HepG2 (cell line): ENCODE data around the gene EPC1. TPM values are rescaled to one million over a fixed set of nuclear protein-coding genes. Genes with fewer than 3 reads are reported as not detected.

Source experiments
- CCAR2 ChIP-seq: fragments of 200-400 bp; formaldehyde crosslinking; optimal IDR thresholded peaks from 2 replicates; pipeline ENCODE3; 2018; ENCODE audit warnings: low read depth, mild to moderate bottlenecking, low read length, moderate library complexity
- DBP ChIP-seq: sonication (generic); formaldehyde crosslinking; IDR thresholded peaks from 2 replicates; pipeline ENCODE4 v1.4.0; 2020; ENCODE audit warnings: missing genetic modification reagents; ENCODE audit errors: not compliant biosample characterization
- HMGXB3 ChIP-seq: sonication (generic); formaldehyde crosslinking; IDR thresholded peaks from 2 replicates; pipeline ENCODE4 v1.4.0; 2020; ENCODE audit warnings: missing genetic modification reagents, borderline replicate concordance
- LBX2 ChIP-seq: sonication (generic); formaldehyde crosslinking; IDR thresholded peaks from 2 replicates; pipeline ENCODE4 v1.5.0; 2020; ENCODE audit warnings: missing genetic modification reagents, mild to moderate bottlenecking, borderline replicate concordance
- MAF1 ChIP-seq: sonication (generic); formaldehyde crosslinking; IDR thresholded peaks from 2 replicates; pipeline ENCODE4 v1.5.0; 2020; ENCODE audit warnings: missing genetic modification reagents, borderline replicate concordance
- MTA1 ChIP-seq: sonication (generic); formaldehyde crosslinking; IDR thresholded peaks from 2 replicates; pipeline ENCODE4 v1.4.0; 2020; ENCODE audit warnings: missing genetic modification reagents, mild to moderate bottlenecking, borderline replicate concordance
- PAF1 ChIP-seq: IDR thresholded peaks from 2 replicates; pipeline ENCODE4 v1.6.1; 2016; ENCODE audit warnings: missing genetic modification reagents, missing compliant biosample characterization
- SOX6 ChIP-seq, 2 experiments: fragments of 450-650 bp in 1 of 2; sonication (generic) in 1 of 2; formaldehyde crosslinking in 1 of 2; IDR thresholded peaks; 2 replicates each; pipeline versions ENCODE4 v1.4.0 to v1.6.1; 2017 to 2020; ENCODE audit warnings: antibody characterized with exemption in 1 of 2, mild to moderate bottlenecking in 1 of 2, missing genetic modification reagents in 1 of 2
- SRY ChIP-seq: sonication (generic); formaldehyde crosslinking; IDR thresholded peaks from 2 replicates; pipeline ENCODE4 v1.8.0; 2022; ENCODE audit warnings: mild to moderate bottlenecking, missing genetic modification reagents
- ZBTB49 ChIP-seq: sonication (generic); formaldehyde crosslinking; IDR thresholded peaks from 2 replicates; pipeline ENCODE4 v1.4.0; 2020; ENCODE audit warnings: missing genetic modification reagents, borderline replicate concordance
- ZFP36 ChIP-seq: fragments of 150-350 bp; IDR thresholded peaks from 2 replicates; pipeline ENCODE4 v1.6.1; 2018; ENCODE audit warnings: borderline replicate concordance, low read length, low read depth; ENCODE audit not compliant: partially characterized antibody
- ZMYM4 ChIP-seq: sonication (generic); formaldehyde crosslinking; IDR thresholded peaks from 2 replicates; pipeline ENCODE4 v1.8.1; 2023; ENCODE audit warnings: mild to moderate bottlenecking, missing genetic modification reagents
- ZNF781 ChIP-seq: sonication (generic); formaldehyde crosslinking; IDR thresholded peaks from 2 replicates; pipeline ENCODE4 v1.5.1; 2020; ENCODE audit warnings: borderline replicate concordance, mild to moderate bottlenecking, missing genetic modification reagents; ENCODE audit errors: not compliant biosample characterization
- ZXDC ChIP-seq: sonication (generic); formaldehyde crosslinking; IDR thresholded peaks from 2 replicates; pipeline ENCODE4 v1.5.0; 2020; ENCODE audit warnings: mild to moderate bottlenecking, missing genetic modification reagents
- polyA plus RNA-seq, 8 experiments: library from polyadenylated mRNA; depleted of rRNA in 3 of 8; stranded (reverse) in 7 of 8; unstranded in 1 of 8; fragments of >200 nt; fragmentation: Illumina TruSeq in 4 of 8; extraction: Trizol in 4 of 8; gene quantifications; 2 replicates each; pipeline versions ENCODE4 v1.2.1 to v1.2.3, GENCODE V29; 2011 to 2016; ENCODE audit warnings: low read depth in 4 of 8, missing spikeins in 1 of 8, mixed read lengths in 1 of 8; ENCODE audit not compliant: insufficient read depth in 1 of 8
- total RNA-seq, 5 experiments: library from RNA; depleted of rRNA; stranded (reverse); fragments of >200 nt; fragmentation: Illumina TruSeq; extraction: Trizol; gene quantifications; 2 replicates each; pipeline ENCODE4 v1.2.3, GENCODE V29; 2016; ENCODE audit warnings: low read depth in 1 of 5

The EPC1 gene
- total and polyA plus RNA-seq, 2 of the 13 experiments (the other 11 are each of a cell fraction or from before 2014, with no cell fraction given): 28.7 to 44.2 TPM

GRCh38 chr10:32346551-32347362 lies at the start of gene EPC1 (continued):
- no peak for TF ChIP-seq CCAR2
- peak; percentile 67; the same call in 1 of the 2 replicates for TF ChIP-seq LBX2 (CRISPR knock-in tag)
- TF ChIP-seq SOX6 (IDR thresholded peaks at IDR 0.05): no peak
- TF ChIP-seq SOX6 (CRISPR knock-in tag; IDR thresholded peaks at IDR 0.05): 0 out of 2 replicates have a peak, but pooled peaks have one; percentile 57
- no peak for TF ChIP-seq MAF1 (CRISPR knock-in tag)
- TF ChIP-seq PAF1 (CRISPR knock-in tag): no peak
- TF ChIP-seq SRY (CRISPR knock-in tag): peak; percentile 51; the same call in 1 of the 2 replicates
- TF ChIP-seq DBP (CRISPR knock-in tag): no peak
- TF ChIP-seq HMGXB3 (CRISPR knock-in tag): no peak; the same call in 1 of the 2 replicates
- 0 out of 2 replicates have a peak, but pooled peaks have one; percentile 10 for TF ChIP-seq MTA1 (CRISPR knock-in tag)
- no peak for TF ChIP-seq ZXDC (CRISPR knock-in tag)
- no peak for TF ChIP-seq ZFP36
- TF ChIP-seq ZBTB49 (CRISPR knock-in tag): no peak
- peak; percentile 50; the same call in 1 of the 2 replicates for TF ChIP-seq ZMYM4
- TF ChIP-seq ZNF781: peak; percentile 63
